Measurements from ENCODE around the gene SHPK. TPM values are rescaled to one million over a fixed set of nuclear protein-coding genes. Genes with fewer than 3 reads are reported as not detected.
"Not testable (repeated sequence)": the region's sequence is repeated elsewhere in the genome, so short reads cannot be mapped to it uniquely, and the experiment has no call there.

The SHPK gene
- polyA plus RNA-seq, 1 experiment = 8.7 TPM

DNA sequence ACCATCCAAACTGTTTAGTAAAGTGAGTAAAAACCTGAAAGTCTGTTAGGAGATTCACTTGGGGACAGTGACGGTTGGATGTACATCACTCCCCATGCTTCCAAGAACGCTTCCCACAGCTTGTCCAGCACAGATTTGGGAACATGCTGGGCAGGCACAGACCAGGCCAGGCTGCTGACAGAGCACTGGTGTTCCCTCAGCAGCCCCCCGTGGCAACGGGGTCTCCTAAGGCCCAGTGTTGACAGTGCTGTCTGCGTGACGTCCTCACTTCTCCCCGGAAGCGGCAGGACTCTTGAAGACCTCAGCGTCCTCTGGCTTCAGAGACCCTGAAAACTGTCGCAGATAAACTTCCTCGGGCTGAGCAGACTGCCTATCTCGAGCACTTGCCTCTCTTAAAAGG is 69.5 kb downstream of the SHPK start:
- CTCF ChIA-PET = no interaction called here
- TF ChIP-seq, protein P1, sequence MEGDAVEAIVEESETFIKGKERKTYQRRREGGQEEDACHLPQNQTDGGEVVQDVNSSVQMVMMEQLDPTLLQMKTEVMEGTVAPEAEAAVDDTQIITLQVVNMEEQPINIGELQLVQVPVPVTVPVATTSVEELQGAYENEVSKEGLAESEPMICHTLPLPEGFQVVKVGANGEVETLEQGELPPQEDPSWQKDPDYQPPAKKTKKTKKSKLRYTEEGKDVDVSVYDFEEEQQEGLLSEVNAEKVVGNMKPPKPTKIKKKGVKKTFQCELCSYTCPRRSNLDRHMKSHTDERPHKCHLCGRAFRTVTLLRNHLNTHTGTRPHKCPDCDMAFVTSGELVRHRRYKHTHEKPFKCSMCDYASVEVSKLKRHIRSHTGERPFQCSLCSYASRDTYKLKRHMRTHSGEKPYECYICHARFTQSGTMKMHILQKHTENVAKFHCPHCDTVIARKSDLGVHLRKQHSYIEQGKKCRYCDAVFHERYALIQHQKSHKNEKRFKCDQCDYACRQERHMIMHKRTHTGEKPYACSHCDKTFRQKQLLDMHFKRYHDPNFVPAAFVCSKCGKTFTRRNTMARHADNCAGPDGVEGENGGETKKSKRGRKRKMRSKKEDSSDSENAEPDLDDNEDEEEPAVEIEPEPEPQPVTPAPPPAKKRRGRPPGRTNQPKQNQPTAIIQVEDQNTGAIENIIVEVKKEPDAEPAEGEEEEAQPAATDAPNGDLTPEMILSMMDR (IDR thresholded peaks at IDR 0.05; ENCODE audit: low read depth, low read length) = no peak
- H3K27ac ChIP-seq (ENCODE audit: low read depth, low read length) = no peak overlapping the region
- DNase-seq (ENCODE audit: low read depth, low spot score) = no peak
- POLR2A ChIA-PET = no interaction called here
- no peaks in the 10 kb centered on the region; the same call in 1 of the 2 replicates for H3K9me3 ChIP-seq (ENCODE audit: control insufficient read depth, insufficient read depth, low read length)
- H3K27me3 ChIP-seq (ENCODE audit: control insufficient read depth, insufficient read depth, low read length) = no peaks in the 10 kb centered on the region
- no peak overlapping the region for H3K4me3 ChIP-seq (ENCODE audit: low read depth, low read length)

DNA sequence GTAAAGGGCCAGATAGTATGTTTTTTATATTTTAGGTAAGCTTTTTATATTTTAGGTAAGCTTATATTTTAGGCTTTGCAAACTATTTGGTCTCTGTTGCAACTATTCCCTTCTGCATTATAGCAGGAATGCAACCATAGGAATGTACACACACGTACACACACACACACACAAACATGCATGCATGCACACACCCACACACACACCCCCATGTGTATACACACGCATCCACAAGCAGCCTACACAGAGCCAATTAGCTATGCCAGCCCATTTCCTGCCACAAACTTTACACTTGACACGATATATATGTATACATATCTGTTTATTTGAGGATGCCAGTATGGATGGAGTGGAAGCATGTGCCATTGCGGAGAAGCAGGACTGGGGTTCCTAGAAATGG is 70.9 kb downstream of the SHPK start:
- Histone ChIP-seq H3K27ac (ENCODE audit: low read depth, low read length) (no peak overlapping the region), H3K9me3 (ENCODE audit: control insufficient read depth, insufficient read depth, low read length) (no peaks in the 10 kb centered on the region), H3K4me3 (ENCODE audit: low read depth, low read length) (no peak overlapping the region), H3K27me3 (ENCODE audit: control insufficient read depth, insufficient read depth, low read length) (no peaks in the 10 kb centered on the region)
- CTCF ChIA-PET = interaction anchor here (0.5 kb wide), 1 partner anchor 1854 kb away, joined by 3 read pairs; the partner anchor contains the start of gene NUP88
- DNase-seq (ENCODE audit: low read depth, low spot score) = no peak
- TF ChIP-seq, protein P1 (IDR thresholded peaks at IDR 0.05; ENCODE audit: low read depth, low read length) = no peak
- POLR2A ChIA-PET = no interaction called here

DNA sequence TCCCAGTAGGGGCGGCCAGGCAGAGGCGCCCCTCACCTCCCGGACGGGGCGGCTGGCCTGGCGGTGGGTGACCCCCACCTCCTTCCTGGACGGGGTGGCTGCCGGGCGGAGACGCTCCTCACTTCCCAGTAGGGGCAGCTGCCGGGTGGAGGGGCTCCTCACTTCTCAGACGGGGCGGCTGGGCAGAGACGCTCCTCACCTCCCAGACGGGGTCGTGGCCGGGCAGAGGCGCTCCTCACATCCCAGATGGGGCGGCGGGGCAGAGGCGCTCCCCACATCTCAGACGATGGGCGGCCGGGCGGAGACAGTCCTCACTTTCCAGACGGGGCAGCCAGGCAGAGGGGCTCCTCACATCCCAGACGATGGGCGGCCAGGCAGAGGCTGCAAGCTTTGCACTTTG is 71.8 kb downstream of the SHPK start:
- DNase-seq (ENCODE audit: low read depth, low spot score); CTCF ChIA-PET; H3K9me3 ChIP-seq (ENCODE audit: control insufficient read depth, insufficient read depth, low read length); H3K27me3 ChIP-seq (ENCODE audit: control insufficient read depth, insufficient read depth, low read length); POLR2A ChIA-PET; H3K4me3 ChIP-seq (ENCODE audit: low read depth, low read length); H3K27ac ChIP-seq (ENCODE audit: low read depth, low read length): not testable (repeated sequence)

DNA sequence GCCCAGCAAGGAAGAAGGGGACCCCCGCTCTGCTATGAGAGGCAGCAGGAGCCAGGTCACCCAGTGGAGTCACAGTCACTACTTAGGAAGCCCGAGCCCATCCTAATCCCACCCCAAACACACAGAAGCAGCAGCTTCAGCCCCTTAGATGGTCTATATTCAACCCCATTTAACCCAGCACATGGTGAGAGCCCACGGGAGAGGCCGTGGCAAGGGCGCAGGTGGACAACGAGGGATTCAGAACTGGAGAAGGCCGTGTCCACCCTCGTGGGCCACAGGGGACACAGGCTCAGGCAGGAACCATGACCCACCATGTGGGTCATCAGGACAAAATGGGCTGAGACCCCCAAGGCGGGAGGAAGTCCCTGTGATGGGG is 76.8 kb downstream of the SHPK start:
- H3K4me3 ChIP-seq (ENCODE audit: low read depth, low read length) = no peak overlapping the region
- H3K9me3 ChIP-seq (ENCODE audit: control insufficient read depth, insufficient read depth, low read length) = no peaks in the 10 kb centered on the region; the same call in 1 of the 2 replicates
- TF ChIP-seq, protein P1 (IDR thresholded peaks at IDR 0.05; ENCODE audit: low read depth, low read length) = no peak
- H3K27ac ChIP-seq (ENCODE audit: low read depth, low read length) = peak overlapping the region; percentile 61
- CTCF ChIA-PET = no interaction called here
- H3K27me3 ChIP-seq (ENCODE audit: control insufficient read depth, insufficient read depth, low read length) = peaks cover 5% of the 10 kb centered on the region
- DNase-seq (ENCODE audit: low read depth, low spot score) = no peak
- POLR2A ChIA-PET = no interaction called here

DNA sequence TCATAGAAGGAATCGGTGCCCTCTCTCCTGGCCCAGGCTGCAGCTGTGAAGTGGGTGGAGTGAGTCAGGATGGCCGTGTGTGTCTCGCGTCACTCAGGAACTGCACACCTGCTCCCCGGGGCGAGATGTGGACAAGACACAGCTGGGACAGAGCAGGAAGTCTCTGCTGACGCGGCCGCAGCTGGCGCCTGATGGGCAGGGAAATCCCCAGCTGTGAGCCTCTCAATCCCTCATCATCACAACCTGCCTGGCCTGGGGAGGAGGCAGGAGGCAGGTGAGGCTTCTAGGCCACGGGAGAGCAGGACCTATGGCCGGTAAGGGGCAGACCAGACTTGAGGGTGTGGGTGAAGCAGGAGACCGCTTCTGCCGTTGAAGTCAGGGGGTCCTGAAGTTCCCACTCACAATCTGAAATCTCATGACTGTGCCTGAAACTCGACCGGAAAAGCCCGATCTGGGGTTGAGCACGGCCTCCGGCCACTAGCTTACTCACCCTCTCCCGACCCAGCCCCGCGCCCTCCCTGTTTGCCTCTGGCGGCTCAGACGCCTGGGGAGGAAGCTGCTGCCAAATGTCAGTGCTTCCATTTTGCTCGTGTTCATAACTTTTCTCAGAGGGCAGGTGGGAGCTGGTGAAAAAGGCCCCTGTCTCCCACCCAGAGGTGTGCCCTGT is 77.3 kb downstream of the SHPK start:
- Histone ChIP-seq H3K9me3 (ENCODE audit: control insufficient read depth, insufficient read depth, low read length) (no peaks in the 10 kb centered on the region; the same call in 1 of the 2 replicates), H3K27me3 (ENCODE audit: control insufficient read depth, insufficient read depth, low read length) (peaks cover 5% of the 10 kb centered on the region), H3K4me3 (ENCODE audit: low read depth, low read length) (no peak overlapping the region), H3K27ac (ENCODE audit: low read depth, low read length) (peak overlapping the region; percentile 61)
- POLR2A ChIA-PET = interaction anchor here (0.6 kb wide), 2 partner anchors 17 to 23 kb away, joined by 3 to 5 read pairs; no protein-coding TSS in a partner anchor
- TF ChIP-seq, protein P1 (IDR thresholded peaks at IDR 0.05; ENCODE audit: low read depth, low read length) = no peak
- DNase-seq (ENCODE audit: low read depth, low spot score) = peak; percentile 59
- CTCF ChIA-PET = interaction anchor here (0.6 to 0.7 kb wide), 2 partner anchors 172 to 511 kb away, joined by 3 read pairs; no protein-coding TSS in a partner anchor

Other genes starting within 250 kb of the SHPK start
- gene OR3A2, start 249.9 kb downstream of the SHPK start, polyA plus RNA-seq (2011; rRNA removed) = not detected in 2 replicates
- not detected in 2 replicates for gene OR1E1, start 237.8 kb downstream of the SHPK start, polyA plus RNA-seq (2011; rRNA removed)
- gene OR3A3, start 224.9 kb downstream of the SHPK start, polyA plus RNA-seq (2011; rRNA removed) = not detected in 2 replicates
- not detected in 2 replicates for gene OR1E2, start 202.4 kb downstream of the SHPK start, polyA plus RNA-seq (2011; rRNA removed)
- gene SPATA22, start 164.4 kb downstream of the SHPK start, polyA plus RNA-seq (2011; rRNA removed) = not detected in 2 replicates
- 0.17 and 0.27 TPM in 2 replicates for gene ASPA, start 160.3 kb downstream of the SHPK start, polyA plus RNA-seq (2011; rRNA removed)
- gene TRPV3, start 78.4 kb downstream of the SHPK start, polyA plus RNA-seq (2011; rRNA removed) = 0.24 and 0.46 TPM in 2 replicates
- gene TRPV1, start 26.8 kb downstream of the SHPK start, polyA plus RNA-seq (2011; rRNA removed) = 1.1 and 1.2 TPM in 2 replicates
- 4.2 and 5.7 TPM in 2 replicates for gene CTNS, start 510 bp upstream of the SHPK start, polyA plus RNA-seq (2011; rRNA removed)
- gene TAX1BP3, start 32.3 kb upstream of the SHPK start, polyA plus RNA-seq (2011; rRNA removed) = 163 and 178 TPM in 2 replicates
- gene EMC6, start 32.6 kb upstream of the SHPK start, polyA plus RNA-seq (2011; rRNA removed) = 23.4 and 28.9 TPM in 2 replicates
- gene P2RX5, start 59.9 kb upstream of the SHPK start, polyA plus RNA-seq (2011; rRNA removed) = 4.5 and 6.4 TPM in 2 replicates
- gene HASPIN, start 87.7 kb upstream of the SHPK start, polyA plus RNA-seq (2011; rRNA removed) = 1.3 and 1.6 TPM in 2 replicates
- 76.7 and 98.1 TPM in 2 replicates for gene ITGAE, start 164.9 kb upstream of the SHPK start, polyA plus RNA-seq (2011; rRNA removed)
- gene NCBP3, start 210.0 kb upstream of the SHPK start, polyA plus RNA-seq (2011; rRNA removed) = 19.4 and 28.5 TPM in 2 replicates